Kidney (tissue), 14 donors: ENCODE results near the gene ANKRD27. TPM values are rescaled to one million over a fixed set of nuclear protein-coding genes. Genes with fewer than 3 reads are reported as not detected.

Experiments used
- DNase-seq, 5 donors: peaks; one replicate each; pipeline ENCODE4 v3.0.0-alpha.2; 2013 to 2020
- FAIRE-seq: peaks from 2 replicates; lab custom pipeline; 2012; peaks lifted over from hg19 to GRCh38; lab: Jason Lieb, UNC
- H3K27ac ChIP-seq, 2 donors: one replicate each; pipeline ENCODE4 v1.7.0; 2013; ENCODE audit warnings: low read depth in 2 of 2, low read length in 2 of 2, inconsistent platforms in 1 of 2
- H3K27me3 ChIP-seq: one replicate; pipeline ENCODE4 v1.7.1; 2013; ENCODE audit warnings: low read length, inconsistent platforms; ENCODE audit not compliant: control insufficient read depth, insufficient read depth
- H3K36me3 ChIP-seq, 3 donors: one replicate each; pipeline versions ENCODE4 v1.7.0 to v1.7.1; 2013; ENCODE audit warnings: low read length in 3 of 3, control low read depth in 1 of 3, inconsistent platforms in 1 of 3; ENCODE audit not compliant: insufficient read depth in 3 of 3, control insufficient read depth in 2 of 3
- H3K4me1 ChIP-seq, 3 donors: one replicate each; pipeline versions ENCODE4 v1.7.0 to v1.7.1; 2013; ENCODE audit warnings: low read length in 3 of 3, inconsistent platforms in 1 of 3, low read depth in 1 of 3; ENCODE audit not compliant: control insufficient read depth in 2 of 3, insufficient read depth in 2 of 3
- H3K4me3 ChIP-seq, 3 donors: one replicate each; pipeline versions ENCODE4 v1.7.0 to v1.8.1; 2013; ENCODE audit warnings: low read length in 3 of 3, control low read depth in 1 of 3, inconsistent platforms in 1 of 3
- H3K9ac ChIP-seq, 3 donors: one replicate each; pipeline versions ENCODE4 v1.7.0 to v1.7.1; 2013; ENCODE audit warnings: low read length in 3 of 3, control low read depth in 1 of 3, inconsistent platforms in 1 of 3
- H3K9me3 ChIP-seq, 3 donors: one replicate each; pipeline versions ENCODE4 v1.7.0 to v1.7.1; 2013; ENCODE audit warnings: low read length in 3 of 3, control low read depth in 1 of 3, inconsistent platforms in 1 of 3; ENCODE audit not compliant: control insufficient read depth in 2 of 3, insufficient read depth in 1 of 3
- intact Hi-C: fragments of 100-400 bp; cut with DNase I; formaldehyde crosslinking; loops from one replicate; pipeline ENCODE4 v1.11.1; 2022
- polyA plus RNA-seq: library from polyadenylated mRNA; stranded (reverse); fragments of 350-450 nt; fragmentation: Illumina TruSeq; extraction: RNeasy Lipid Tissue Mini Kit (QIAGEN cat#74804); gene quantifications from one replicate; pipeline ENCODE4 v1.2.3, GENCODE V29; 2014; ENCODE audit warnings: low read depth, low replicate concordance; ENCODE audit not compliant: insufficient read depth
- total RNA-seq: library from RNA; stranded (reverse); fragmentation: NEBNext Ultra II Directional; extraction: Animal tissue kit (Norgen Biotek cat#: 25700); gene quantifications from one replicate; pipeline ENCODE4 v1.2.1, GENCODE V29; 2021
- TF ChIP-seq, protein P1 (sequence below): IDR thresholded peaks from 3 replicates; pipeline ENCODE4 v1.5.1; 2012; ENCODE audit warnings: mild to moderate bottlenecking, moderate library complexity, borderline replicate concordance; ENCODE audit not compliant: insufficient read depth; ENCODE audit errors: extremely low read depth
- donor health status: control.
- donor health status: control.
- donor health status: control.
- donor health status: control.
- donor health status: control.
- donor health status: DM: yes; HTN: yes; CAD: no.
- donor health status: Normal renal cell carcinoma (clear cell type).

ANKRD27 gene
- total and polyA plus RNA-seq, 2 donors from 2014 or later: 9.3 to 29.8 TPM

DNA sequence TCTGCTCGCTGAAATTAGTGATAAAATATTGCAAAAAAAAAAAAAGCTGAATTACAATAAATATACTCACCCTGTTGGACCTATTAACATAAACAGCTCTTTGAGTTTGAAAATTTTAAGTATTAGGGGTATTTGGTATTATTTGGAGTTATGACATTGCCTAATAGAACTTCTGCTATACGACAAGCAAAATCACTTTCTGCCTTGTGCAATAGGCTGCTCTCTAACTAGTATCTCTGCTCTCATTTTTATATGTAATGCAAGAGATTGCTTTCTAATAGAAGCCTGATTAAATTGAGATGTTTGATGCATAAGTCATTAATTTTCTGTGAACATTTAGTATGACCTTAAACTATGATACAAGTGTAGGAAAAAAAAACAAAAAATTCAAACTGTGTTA lies 6.0 kb upstream of the ANKRD27 start:
- Histone ChIP-seq H3K4me1 (peaks cover 0 to 8% (median 0%) of the 10 kb centered on the region in 3 donors), H3K27ac (no peak overlapping the region), H3K27me3 (peaks cover 9% of the 10 kb centered on the region), H3K9ac (no peak overlapping the region), H3K36me3 (no peaks in the 10 kb centered on the region), H3K9me3 (no peaks in the 10 kb centered on the region), H3K4me3 (no peak overlapping the region)
- no peak for FAIRE-seq
- TF ChIP-seq, protein P1, sequence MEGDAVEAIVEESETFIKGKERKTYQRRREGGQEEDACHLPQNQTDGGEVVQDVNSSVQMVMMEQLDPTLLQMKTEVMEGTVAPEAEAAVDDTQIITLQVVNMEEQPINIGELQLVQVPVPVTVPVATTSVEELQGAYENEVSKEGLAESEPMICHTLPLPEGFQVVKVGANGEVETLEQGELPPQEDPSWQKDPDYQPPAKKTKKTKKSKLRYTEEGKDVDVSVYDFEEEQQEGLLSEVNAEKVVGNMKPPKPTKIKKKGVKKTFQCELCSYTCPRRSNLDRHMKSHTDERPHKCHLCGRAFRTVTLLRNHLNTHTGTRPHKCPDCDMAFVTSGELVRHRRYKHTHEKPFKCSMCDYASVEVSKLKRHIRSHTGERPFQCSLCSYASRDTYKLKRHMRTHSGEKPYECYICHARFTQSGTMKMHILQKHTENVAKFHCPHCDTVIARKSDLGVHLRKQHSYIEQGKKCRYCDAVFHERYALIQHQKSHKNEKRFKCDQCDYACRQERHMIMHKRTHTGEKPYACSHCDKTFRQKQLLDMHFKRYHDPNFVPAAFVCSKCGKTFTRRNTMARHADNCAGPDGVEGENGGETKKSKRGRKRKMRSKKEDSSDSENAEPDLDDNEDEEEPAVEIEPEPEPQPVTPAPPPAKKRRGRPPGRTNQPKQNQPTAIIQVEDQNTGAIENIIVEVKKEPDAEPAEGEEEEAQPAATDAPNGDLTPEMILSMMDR: no peak
- no peak for DNase-seq
- intact Hi-C loops: no loop called here

DNA sequence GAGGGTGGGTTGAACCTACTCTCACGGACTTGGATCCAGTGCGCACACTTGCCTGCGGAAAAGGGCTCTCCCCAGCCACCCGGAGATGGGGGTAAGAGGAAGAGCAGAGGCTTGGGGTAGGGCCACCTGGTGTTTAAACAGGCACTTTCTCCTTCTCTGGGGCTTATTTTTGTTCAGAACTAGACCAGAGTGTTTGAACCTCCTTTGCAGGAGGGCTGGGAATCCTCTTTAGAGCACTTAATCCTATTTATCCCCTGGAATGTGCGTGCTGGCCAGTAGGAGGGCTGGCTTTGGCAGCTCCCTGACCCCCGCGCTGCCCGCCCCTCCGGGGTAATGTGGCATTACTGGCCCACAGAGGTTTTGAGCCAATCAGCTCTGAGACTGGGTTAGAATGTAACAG lies 2.7 kb upstream of the ANKRD27 start:
- Histone ChIP-seq H3K27me3 (peaks cover 9% of the 10 kb centered on the region), H3K9me3 (no peaks in the 10 kb centered on the region), H3K4me3 (peak overlapping the region in 2 of 3 donors; percentile 40 to 87), H3K27ac (peak overlapping the region; percentile 24 to 27), H3K36me3 (no peaks in the 10 kb centered on the region), H3K9ac (no peak overlapping the region), H3K4me1 (peaks cover 0 to 17% (median 0%) of the 10 kb centered on the region in 3 donors)
- intact Hi-C loops: no loop called here
- TF ChIP-seq, protein P1: no peak
- no peak for FAIRE-seq
- peak in 3 of 5 donors; percentile 44 to 65 (median 47) for DNase-seq

DNA sequence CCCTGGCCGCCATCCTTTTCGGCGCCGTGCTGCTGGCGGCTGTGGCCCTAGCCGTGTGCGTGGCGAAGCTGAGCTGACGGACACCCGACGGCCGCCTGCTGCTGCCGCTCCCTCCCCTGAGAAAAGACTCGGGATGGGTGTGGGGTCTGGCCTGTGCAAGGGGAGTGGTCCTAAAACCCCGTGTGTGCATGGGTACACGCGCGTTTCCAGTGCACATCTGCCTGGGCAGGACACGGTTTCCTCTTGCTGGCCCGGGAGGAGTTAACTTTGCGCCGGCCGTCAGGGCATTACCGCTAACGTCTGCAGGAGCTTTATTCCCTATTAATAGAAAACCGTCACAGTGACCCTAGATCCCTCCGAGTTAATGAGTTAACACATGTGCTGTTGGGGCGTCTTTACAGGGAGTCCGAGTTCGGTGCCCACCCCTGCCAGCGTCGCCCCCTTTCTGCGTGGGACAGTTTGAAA lies 1.9 kb upstream of the ANKRD27 start:
- DNase-seq: peak in 3 of 5 donors; percentile 24 to 73 (median 32)
- no peak for FAIRE-seq
- H3K9me3 ChIP-seq: no peaks in the 10 kb centered on the region
- H3K4me3 ChIP-seq: peak overlapping the region in 2 of 3 donors; percentile 40 to 87
- no peak overlapping the region for H3K9ac ChIP-seq
- H3K4me1 ChIP-seq: peaks cover 0 to 17% (median 0%) of the 10 kb centered on the region in 3 donors
- H3K36me3 ChIP-seq: no peaks in the 10 kb centered on the region
- intact Hi-C loops: no loop called here
- H3K27ac ChIP-seq: no peak overlapping the region
- H3K27me3 ChIP-seq: peaks cover 9% of the 10 kb centered on the region
- TF ChIP-seq, protein P1: no peak
